HG02798 (cell line): ENCODE measurements around the gene WNK4.
"Not testable (repeated sequence)": the region's sequence is repeated elsewhere in the genome, so short reads cannot be mapped to it uniquely, and the experiment has no call there.

Experiments
- ATAC-seq: cut with Tn5 transposase; IDR thresholded peaks from one replicate; pipeline ENCODE4 v1.9.1; 2021; ENCODE audit warnings: mild to moderate bottlenecking; ENCODE audit not compliant: unreplicated experiment, poor library complexity

The WNK4 gene

DNA sequence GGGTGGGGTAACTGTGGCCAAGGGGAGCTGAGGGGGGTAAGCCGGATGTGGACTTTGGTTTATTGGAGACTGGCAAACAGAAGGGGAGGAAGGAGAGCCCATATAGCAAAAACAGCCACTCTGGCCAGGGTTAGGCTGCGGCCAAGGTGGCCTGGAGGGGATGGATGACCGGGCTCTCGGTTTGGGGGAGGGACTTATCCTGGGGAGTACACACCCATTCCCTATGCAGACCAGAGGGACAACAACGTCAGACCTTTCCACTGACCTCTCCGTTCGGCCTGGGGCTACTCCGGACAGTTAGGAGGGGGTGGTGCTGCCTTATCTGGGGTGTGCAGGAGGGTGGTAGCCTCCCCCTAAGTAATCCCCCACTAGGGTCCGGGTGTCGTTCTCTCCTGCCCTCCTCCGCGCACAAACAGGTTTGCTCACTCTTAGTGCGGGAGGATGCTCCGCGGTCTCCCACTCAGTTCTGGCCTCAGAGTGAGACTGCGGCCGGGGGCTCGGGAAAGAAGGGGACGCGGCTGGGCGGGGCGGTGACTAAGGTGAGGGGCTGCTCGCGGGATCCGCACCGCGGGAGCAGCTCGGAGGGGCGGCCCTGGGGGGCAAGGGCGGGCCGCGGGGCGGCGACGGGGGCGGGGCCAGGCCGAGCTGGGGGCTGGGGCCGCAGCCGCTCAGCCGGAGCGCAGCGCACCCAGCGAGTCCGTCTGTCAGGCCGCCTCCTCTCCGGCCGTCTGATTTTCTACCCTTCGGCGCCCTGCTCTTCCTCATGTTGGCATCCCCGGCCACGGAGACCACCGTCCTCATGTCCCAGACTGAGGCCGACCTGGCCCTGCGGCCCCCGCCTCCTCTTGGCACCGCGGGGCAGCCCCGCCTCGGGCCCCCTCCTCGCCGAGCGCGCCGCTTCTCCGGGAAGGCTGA lies at the start of gene WNK4:
Gene WNK4 (plus strand): TSS at position 675 of the 915 bp plus-strand sequence. CDS start 89 bp downstream, at position 764.
- no peak for ATAC-seq

DNA sequence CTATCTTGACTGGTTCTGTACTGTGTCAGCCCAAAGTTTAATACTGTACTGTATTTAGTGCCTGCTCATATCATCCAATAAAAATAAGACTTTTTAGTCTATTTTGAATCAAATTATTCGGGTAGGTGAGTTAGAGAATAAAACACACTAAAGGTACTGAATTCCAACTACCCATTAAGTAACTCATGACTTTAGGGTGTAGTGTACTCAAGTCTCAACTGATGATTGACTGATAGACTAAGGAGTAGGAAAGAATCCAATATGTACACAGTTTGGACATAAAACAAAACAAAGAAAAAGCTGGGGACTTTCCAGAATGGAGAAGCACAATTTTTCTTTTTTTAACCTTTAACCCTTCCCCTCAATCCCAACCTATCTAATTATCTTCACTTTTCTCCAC lies 39.7 kb upstream of the WNK4 start:
- no peak for ATAC-seq

DNA sequence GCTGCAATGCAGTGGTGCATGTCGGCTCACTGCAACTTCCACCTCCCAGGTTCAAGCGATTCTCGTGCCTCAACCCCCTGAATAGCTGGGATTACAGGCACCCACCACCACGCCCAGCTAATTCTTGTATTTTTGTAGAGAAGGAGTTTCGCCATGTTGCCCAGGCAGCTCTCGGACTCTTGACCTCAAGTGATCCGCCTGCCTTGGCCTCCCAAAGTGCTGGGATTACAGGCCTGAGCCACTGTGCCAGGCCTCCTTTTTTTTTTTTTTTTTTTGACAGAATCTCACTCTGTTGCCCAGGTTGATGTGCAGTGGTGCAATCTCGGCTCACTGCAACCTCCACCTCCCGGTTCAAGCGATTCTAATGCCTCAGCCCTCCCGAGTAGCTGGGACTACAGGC lies 37.5 kb upstream of the WNK4 start:
- not testable (repeated sequence) for ATAC-seq

DNA sequence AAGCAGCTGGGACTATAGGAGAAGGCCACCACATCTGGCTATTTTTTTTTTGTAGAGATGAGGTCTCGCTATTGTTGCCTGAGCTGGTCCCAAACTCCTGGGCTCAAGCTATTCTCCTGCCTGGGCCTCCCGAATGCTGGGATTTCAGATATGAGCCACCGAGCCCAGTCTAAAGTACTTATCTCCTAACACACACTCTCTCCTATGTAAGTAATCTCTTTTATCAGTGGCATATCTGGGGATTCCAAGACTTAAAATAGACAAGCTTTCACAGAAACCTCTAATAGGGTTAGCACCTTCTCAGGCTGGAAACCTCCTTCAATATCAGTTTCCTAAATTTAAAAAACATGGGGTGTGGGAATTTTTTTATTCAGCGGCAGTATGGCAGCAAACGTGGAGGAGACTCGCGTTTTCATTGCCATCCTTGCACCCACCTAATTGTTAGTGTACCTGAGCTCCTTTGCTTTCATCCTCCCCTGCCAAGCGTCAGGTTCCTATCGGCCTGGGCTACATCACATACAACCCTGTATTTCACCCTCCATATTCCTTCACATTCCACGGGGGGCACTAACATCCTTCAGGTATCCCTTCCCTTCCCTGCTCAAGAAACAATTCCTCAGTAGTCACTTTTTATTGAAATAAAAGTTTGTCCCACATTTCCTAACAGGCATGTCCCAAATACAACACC lies 36.7 kb upstream of the WNK4 start:
- ATAC-seq: no peak

DNA sequence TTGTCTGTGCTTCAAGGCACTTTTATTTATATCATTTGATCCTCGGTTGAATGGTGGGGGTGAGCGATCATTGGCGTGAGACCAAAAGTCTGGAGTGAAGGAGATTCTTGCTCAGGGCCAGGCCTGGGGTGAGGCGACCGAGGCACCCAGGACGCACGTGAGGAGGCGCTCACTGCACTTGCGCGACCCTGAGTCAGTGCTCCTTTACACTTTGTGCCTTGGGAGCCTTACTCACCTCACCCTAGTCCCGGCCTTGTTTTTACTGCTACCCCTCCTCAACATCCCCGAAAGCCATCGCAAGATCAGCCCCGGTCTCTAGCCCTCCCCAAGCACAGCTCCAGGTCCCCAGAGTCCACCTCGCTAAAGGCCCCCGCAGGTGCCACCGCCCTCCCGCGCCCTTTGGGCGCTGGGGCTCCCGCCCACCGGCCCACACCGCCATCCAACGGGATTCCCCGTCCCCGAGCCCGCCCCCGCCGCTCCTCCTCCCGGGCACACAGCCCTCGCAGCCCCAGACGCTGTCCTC lies 36.1 kb upstream of the WNK4 start:
- ATAC-seq: peak; percentile 55

DNA sequence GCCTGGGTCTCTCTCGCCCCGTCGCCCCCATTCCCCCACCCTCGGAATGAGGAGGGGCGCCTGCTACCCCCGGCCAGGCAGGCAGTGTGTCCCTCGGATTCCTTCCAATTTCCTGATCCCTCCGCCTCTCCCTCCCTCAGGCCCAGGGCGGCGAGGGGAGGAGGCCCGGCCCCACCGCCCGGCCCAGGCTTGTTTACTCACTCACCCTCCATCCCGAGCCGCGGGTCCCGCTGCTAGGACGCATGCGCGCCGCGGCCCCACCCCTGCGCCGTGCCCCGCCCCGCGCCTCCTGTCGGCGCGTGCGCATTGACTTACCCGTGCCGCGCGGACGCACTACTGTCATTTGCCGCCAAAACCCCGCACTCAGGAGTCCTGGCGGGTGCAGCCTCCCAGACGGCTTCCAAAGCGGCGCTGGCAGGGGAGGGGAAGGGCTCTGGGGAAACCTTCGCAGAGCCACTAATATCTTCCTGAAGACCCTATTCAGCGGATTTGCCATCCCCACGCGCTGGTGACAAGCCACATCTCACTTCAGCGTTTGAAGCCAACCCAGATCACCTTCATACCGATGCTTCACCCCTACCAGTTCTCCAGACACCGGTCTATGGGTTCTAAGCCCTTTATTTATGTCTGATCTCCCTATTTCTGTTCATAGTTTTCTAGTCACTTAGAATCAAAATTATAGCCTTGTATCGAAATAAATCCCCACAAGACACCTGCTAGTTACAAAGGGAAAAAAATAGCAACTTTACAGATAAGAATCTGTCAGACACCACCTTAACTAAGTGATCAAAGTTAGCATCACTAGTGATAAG lies 35.4 kb upstream of the WNK4 start, which contains the start of gene EZH1:
Gene EZH1 (minus strand): TSS at position 235 of the 812 bp plus-strand sequence. CDS start 16,099 bp downstream, outside the sequence.
- ATAC-seq: peak; percentile 90

DNA sequence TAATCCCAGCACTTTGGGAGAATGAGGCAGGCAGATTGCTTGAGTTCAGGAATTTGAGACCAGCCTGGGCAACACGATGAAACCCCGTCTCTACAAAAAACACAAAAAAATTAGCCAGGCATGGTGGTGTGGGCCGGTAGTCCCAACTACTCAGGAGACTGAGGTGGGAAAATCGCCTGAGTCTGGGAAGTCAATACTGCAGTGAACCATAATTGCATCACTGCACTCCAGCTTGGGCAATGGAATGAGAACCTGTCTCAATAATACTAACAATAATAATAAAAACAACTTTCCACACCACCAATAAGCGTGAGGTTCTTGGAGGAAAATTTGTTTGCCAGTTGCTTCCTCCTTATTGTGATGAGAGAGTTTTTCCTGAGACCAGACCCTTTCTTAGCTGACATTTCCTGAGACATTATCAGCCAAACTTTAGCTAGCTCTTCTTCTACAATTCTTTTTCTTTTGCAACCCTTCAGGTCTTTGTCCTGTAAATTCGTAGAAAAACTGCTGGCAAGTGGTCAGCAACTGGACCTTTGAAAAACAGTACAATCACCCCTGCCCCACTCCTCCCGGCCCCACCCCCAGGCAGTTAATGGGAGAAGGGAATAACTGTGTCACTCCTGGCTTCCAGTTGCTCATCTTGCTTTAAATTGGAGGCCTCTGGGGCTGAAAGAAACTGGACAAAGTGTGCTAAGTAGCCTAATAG lies 32.1 kb upstream of the WNK4 start:
- no peak for ATAC-seq

DNA sequence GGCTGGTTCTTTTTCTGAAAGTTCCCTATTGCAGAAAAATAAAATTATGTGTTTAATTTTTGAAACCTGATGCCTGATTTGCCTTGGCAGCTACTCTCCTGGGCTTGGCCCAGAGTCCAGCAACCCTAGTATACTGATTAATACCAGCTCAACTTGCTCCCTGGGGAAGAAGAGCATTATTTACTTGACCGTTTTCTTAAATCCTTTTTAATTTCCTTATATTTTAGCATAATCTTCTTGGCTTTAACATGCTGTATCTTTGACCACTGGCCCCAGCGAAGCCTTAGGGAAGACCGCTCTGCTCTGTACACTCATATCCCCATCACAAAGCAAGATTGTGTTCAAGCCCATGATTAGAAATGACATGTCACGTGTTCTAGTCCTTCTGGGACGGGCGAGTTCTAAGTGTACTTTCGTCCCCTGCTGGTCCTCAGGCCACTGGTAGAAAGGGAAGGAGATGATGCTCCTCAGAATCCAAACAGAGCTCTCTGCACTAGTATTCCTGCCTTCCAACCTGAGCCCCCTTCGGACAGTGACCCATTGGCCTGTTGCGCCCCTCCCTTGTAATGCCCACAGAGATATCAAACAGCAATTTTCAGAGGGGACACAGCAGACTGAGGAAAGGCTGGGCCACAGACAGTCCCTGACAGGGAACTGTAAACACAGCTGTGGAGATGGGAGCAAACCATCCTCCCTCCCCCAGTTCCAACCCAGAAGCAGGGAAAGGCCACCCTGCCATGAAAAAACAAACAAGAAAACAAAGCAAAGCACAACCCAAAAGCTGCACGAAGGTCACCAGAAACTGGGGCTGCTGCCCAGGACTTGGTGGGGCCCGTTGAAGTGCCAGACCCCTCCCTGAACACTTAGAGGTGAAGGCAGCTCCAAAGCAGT lies 31.3 kb upstream of the WNK4 start:
- ATAC-seq: no peak

DNA sequence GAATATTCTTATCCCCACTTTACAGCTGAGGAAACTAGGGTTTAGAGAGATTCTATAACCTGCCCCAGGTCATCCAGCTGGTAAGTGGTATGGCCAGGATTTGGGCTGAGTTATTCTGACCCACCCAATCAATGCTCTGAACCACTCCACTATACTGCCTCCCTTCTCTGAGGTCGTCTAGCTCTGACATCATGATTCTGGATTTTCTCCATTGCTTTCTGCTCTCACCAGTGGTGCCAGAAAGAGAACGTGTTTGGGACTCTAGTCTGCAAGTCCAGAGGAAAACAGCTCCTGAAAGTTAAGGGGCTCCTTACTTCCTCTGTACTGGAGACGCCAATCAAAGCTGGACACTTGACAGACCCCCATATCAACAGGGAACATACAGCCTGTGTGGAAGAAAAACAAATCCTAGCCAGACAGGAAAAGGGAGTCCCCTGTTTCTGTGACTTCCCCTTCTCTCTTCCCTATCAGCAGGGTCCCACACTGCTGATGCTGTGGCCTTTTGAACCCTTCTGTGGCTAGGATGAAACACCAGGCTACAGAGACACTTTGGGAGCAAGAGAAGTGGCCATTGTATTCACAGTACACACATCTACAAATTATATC lies 29.6 kb upstream of the WNK4 start:
- no peak for ATAC-seq

DNA sequence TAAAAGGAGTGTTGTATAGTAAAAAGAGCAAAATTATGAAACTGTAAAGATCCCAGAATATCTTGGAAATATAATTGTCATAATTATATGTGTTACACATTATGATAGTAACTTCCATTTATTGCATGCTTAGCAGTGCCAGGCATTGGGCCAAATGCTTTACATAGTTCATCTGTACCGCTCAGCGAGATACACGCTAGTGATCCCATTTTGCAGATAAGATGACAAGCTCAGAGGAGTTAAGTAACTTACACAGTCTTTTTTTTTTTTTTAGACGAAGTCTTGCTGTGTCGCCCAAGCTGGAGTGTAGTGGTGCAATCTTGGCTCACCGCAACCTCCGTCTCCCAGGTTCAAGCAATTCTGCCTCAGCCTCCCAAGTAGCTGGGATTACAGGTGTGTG lies 28.8 kb upstream of the WNK4 start:
- no peak for ATAC-seq

DNA sequence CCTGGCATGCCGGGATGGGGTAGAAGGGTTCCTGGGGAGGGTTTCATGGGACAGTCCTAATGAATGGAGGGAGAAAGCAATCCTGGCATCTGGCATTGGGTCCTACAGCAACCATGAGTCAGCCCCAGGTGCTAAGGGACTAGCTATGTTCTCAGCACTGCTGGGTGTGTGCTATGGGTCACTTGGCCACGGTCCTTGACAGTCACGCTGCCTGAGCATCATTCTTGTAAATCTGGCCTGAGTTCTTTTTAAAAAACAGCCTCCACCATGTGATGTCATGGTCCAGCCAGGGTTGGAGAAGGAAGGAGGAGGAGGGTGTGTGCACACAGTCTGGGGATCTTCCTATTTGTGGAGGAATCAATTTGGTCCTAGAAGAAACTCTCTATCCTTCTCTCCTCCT lies 25.6 kb upstream of the WNK4 start:
- no peak for ATAC-seq

DNA sequence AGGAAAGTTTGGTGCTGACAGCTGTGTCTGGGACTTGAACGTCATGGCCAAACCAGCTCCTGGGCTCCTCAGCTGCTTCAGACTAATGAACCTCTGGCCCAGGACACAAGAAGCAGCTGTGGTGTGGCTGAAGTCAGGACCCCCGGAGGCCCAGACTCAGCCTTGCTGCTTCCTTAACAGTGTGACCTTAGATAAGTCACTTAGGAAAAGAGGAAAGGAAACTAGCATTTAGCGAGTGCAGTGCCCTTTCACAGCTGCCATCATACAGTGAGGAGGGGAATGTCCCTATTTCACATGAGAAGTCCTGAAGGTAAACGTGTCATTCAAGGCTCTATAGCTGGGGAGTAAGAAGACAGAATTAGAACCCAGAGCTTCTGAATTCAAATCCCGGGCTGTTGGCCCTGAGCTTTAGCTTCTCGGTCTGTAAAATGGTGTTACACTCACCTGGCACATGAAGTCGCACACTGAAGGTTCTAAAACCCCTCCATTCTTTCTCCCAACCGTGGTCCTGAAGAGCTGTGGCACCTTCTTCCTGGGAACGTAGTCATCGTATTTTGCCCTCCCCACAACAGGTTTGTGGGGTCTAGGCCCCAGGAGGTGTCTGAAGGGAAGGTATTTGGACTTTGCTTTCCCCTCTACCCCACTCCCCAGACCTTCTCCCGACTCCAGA lies 20.3 kb upstream of the WNK4 start:
- no peak for ATAC-seq

DNA sequence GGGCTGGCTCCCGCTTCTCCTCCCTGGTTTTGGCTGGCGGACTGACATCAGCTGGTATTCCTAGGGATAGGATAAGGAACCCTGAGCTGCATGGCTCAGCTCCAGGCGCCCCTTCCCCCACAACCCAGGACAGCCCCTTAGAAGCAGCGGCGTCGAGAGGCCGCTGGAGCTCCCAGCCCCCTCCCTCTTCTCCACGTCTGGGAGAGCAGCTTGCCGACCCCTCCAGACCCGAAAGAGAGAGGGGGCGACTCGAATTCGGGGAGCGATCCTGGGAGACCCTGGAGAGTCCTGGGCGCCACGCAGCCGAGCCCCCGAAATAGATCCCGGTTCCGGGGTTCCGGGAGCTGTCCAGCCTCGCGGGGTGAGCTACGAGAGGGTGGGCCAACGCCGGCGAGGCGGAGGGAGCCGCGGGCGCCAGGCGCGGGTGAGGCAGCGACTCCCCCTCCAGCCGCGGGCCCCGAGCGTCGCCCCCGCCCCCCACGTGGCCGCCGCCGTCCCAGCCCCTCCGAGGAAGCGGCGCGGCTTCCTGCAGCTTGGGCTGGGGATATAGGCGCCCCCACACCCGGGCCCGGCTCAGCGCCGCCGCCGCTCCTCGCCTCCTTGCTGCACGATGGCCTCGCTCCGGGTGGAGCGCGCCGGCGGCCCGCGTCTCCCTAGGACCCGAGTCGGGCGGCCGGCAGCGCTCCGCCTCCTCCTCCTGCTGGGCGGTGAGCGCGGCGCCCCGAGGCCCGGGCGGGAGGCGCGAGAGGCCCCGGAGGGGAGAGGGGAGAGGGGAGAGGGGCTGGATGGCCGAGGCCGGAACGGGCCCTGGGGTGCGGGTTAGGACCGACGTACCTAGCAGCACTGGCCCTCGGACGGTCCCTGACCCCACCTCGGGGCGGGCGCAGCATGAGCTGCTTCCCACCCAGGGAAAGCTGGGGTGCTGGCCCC lies 19.5 kb upstream of the WNK4 start, which contains the start of gene RAMP2:
Gene RAMP2 (plus strand): TSS at position 576 of the 930 bp plus-strand sequence. CDS start 35 bp downstream, at position 611.
- no peak for ATAC-seq

DNA sequence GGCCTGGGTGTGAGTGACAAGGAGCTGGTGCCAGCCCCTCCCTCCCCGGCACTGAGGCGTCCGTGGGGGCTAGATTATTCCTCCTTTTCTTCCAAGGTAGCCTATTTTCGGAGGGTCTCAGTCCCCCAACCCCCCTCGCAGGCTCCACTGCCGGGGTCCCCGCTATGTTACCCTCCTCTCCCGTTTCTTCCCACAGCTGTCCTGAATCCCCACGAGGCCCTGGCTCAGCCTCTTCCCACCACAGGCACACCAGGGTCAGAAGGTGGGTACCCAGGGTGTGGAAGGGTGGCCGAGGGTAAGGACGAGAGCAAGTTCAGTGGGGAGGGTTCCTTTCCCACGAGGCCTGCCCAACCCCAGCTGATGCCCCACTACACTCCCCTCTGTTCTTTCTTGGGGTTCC lies 18.8 kb upstream of the WNK4 start:
- ATAC-seq: no peak

DNA sequence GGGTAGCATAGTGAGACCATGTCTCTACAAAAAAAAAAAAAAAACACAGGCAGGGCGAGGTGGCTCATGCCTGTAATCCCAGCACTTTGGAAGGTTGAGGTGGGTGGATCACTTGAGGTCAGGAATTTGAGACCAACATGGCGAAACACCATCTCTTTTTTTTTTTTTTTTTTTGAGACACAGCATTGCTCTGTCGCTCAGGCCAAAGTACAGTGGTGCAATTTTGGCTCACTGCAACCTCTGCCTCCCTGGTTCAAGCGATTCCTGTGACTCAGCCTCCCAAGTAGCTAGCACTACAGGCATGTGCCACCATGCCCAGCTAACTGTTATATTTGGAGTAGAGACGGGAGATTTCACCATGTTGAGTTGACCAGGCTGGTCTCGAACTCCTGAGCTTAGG lies 14.3 kb upstream of the WNK4 start:
- ATAC-seq: no peak

DNA sequence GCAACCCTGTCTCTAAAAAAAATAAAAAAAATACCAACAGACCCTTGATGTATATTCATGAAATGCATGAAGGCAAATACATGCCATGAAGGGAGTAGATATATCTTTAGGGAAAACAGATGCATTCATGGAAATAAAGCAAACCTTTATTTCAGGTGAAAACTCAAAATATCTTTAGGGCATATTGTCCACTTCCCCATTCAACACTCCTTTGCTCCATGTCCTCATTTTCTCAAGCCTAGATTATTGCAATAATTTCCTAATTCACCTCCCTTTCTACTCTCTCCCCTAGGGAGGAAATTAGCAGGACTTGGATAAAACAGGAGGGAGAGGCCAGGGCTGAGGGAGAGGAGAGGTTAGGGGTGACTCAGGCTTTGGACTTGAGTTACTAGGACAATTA lies 12.9 kb upstream of the WNK4 start:
- no peak for ATAC-seq

DNA sequence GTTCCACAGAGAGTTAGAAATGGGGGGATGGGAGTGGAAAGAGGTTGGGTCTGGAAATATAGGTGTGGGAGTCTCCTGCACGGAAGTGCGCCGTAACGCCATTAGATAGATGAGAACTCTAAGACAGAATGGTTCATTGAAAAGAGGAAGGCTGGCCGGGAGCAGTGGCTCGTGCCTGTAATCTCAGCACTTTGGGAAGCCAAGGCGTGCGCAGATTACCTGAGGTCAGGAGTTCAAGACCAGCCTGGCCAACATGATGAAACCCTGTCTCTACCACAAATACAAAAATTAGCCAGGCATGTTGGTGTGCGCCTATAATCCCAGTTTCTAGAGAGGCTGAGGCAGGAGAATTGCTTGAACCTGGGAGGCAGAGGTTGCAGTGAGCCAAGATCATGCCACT lies 12.4 kb upstream of the WNK4 start:
- ATAC-seq: not testable (repeated sequence)
